GM10248 (cell line): ENCODE measurements around the gene DHRS4.

ENCODE experiments used
- CTCF ChIA-PET: fragments of 300-600 bp; sonication (Branson Sonifier 250); formaldehyde crosslinking; extraction: SDS; loops from one replicate; lab custom pipeline; 2021; ENCODE audit warnings: antibody characterized with exemption; lab: Yijun Ruan, JAX
- POLR2A ChIA-PET: fragments of 350-650 bp; sonication (Branson Sonifier 250); formaldehyde crosslinking; extraction: SDS; loops from one replicate; lab custom pipeline; 2020; ENCODE audit warnings: antibody characterized with exemption; lab: Yijun Ruan, JAX
- DNase-seq: peaks from one replicate; pipeline ENCODE4 v3.0.0; 2012; ENCODE audit errors: extremely low spot score
- TF ChIP-seq, protein P1 (sequence below): IDR thresholded peaks from 2 replicates; pipeline ENCODE4 v1.5.1; 2012; ENCODE audit warnings: mild to moderate bottlenecking, low read depth; ENCODE audit errors: extremely low read depth, missing control alignments, control extremely low read depth

The DHRS4 gene

DNA sequence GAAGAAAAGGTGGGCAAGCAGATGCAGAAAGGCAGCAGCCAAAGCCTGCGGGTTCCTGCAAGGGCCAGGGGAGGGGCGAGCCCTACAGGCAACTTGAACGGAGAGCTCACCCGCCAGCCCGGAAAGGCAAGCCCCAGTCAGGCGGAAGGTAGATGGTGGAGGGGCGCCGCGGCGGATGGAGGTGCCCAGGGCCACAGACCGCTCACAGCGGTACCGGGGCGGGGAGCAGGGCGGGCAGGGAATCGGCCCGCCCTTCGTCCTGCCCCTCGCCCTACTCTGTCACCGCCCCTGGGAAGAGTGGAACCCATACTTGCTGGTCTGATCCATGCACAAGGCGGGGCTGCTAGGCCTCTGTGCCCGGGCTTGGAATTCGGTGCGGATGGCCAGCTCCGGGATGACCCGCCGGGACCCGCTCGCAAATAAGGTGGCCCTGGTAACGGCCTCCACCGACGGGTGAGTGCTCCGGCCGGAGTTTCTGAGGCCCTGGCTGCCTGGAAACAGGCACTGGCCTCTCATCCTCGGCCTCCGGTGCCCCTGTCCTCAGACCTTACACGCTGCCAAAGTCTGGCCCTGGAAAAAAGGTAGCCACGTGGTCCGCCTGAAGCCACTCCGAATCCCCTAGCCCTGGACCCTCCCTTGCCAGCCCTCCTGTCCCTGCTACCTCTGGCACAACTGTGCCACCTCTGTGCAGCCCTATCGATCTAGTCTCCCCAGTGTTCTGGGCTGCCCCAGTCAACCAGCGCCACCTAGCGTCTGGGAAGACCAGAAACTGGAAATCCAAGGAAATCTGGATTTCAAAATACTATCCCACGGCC is at the start of gene DHRS4:
TSS of gene DHRS4 (plus strand) at position 307 of the 815 bp plus-strand sequence. CDS start at position 326, 19 bp downstream.
- TF ChIP-seq, protein P1, sequence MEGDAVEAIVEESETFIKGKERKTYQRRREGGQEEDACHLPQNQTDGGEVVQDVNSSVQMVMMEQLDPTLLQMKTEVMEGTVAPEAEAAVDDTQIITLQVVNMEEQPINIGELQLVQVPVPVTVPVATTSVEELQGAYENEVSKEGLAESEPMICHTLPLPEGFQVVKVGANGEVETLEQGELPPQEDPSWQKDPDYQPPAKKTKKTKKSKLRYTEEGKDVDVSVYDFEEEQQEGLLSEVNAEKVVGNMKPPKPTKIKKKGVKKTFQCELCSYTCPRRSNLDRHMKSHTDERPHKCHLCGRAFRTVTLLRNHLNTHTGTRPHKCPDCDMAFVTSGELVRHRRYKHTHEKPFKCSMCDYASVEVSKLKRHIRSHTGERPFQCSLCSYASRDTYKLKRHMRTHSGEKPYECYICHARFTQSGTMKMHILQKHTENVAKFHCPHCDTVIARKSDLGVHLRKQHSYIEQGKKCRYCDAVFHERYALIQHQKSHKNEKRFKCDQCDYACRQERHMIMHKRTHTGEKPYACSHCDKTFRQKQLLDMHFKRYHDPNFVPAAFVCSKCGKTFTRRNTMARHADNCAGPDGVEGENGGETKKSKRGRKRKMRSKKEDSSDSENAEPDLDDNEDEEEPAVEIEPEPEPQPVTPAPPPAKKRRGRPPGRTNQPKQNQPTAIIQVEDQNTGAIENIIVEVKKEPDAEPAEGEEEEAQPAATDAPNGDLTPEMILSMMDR, result peak; percentile 91
- CTCF ChIA-PET, result interaction anchor here (0.7 to 4.3 kb wide), 13 partner anchors 12 to 392 kb away, joined by 3 to 28 read pairs (median 5); partner anchors contain the start of genes DCAF11 and NRL
- DNase-seq, result peak; percentile 86
- POLR2A ChIA-PET, result no interaction called here

DNA sequence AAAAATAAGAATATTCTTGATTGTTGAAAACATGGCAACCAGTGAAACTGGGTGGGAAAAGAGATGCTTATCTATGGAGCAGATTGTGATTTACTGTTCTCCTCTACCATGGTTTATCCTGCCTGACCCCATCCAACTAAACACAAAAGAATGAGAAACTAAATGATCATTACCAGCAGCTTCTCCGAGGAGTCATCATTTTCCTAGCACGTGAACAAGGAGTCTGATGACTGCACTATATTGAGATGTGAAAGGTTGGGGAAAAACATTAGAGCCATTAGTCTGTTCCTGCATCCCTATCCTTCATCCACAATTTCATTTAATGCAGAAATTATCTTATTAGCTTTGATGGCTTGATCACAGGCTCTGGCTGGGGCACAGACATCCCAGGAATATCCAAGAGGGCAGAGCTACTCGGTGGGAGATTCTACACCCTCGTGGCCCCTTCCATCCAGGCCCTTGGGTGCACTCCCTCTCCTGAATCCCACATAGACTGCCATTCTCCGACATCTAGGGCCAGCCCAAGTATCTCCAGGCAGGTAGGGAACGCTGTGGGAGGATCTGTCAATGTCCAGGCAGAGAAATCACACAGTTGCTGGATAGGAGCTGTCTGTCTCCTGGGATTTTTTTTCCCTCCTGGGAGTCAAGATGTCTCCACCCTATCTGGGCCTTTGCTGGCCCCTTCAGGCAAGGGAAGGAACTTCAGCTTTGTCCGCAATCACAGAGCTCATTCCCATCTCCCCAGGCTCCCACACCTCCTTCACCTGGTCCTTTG is 43.3 kb upstream of the DHRS4 start:
- DNase-seq, result peak; percentile 50
- POLR2A ChIA-PET, result no interaction called here
- TF ChIP-seq, protein P1, result peak; percentile 72
- CTCF ChIA-PET, result interaction anchor here (0.6 to 5.6 kb wide), 65 partner anchors 8 to 689 kb away, joined by 3 to 84 read pairs (median 4); partner anchors contain the start of genes DHRS2, DHRS4 and PCK2

DNA sequence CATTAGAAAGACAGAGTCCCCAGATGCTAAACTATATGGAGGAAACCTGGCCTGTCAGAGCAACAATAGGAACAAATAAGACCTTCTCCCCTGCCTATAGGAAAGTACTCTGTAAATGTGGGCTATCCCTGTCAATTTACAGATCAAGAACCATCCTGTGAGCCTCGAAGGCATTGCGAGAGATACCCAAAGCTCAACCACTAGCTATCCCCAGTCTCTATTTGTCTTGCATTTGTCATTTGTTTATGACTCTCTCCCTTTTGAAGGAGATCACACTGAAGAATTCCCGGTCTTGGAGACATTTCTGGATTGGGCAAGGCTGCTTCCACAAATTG is 42.7 kb upstream of the DHRS4 start:
- TF ChIP-seq, protein P1, result no peak
- POLR2A ChIA-PET, result no interaction called here

DNA sequence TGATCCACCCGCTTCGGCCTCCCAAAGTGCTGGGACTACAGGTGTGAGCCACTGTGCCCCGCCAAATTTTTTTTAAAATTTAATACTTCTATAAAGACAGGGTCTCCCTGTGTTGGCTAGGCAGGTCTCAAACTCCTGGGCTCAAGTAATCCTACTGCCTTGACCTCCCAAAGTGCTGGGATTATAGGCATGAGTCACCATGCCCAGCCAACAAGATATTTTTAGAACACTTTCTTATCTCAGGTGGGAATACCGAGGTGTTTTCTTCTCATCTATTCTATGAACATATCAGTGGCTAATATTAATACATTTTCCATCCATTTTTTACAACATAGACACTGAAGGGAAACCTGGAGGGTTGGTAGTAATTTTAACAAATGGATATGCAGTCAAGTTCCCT is 38.0 kb upstream of the DHRS4 start:
- DNase-seq, result no peak
- CTCF ChIA-PET, result interaction anchor here (1.2 to 3.3 kb wide), 4 partner anchors 13 to 313 kb away, joined by 3 to 11 read pairs (median 4); no protein-coding TSS in a partner anchor
- POLR2A ChIA-PET, result no interaction called here
- TF ChIP-seq, protein P1, result no peak

More for the DNA sequence above, 42.7 kb upstream of the DHRS4 start:
- CTCF ChIA-PET, result interaction anchor here (0.6 to 5.6 kb wide), 64 partner anchors 8 to 689 kb away, joined by 3 to 84 read pairs (median 4); partner anchors contain the start of genes DHRS2, DHRS4 and PCK2
- no peak for DNase-seq

DNA sequence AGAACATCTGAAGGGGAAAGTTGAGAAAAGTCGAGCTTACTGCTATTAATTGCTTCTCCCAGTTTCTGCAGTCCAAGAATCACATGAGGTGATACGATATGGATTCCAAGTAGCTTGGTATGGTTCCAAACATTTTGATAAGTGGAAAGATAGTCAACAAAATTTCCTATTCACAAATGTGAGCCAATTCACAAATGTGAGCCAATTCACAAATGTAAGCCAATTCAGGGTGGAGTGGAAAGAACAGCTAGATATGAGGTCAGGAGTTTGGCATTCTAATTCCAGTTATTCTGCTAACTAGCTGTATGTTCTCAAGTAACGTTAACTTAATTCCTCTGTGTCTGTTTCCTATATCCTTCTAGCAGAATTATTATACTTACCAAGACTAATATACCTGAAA is 37.6 kb upstream of the DHRS4 start:
- ChIA-PET CTCF (interaction anchor here (1.2 to 3.3 kb wide), 4 partner anchors 13 to 313 kb away, joined by 3 to 11 read pairs (median 4); no protein-coding TSS in a partner anchor), POLR2A (no interaction called here)
- TF ChIP-seq, protein P1, result no peak
- no peak for DNase-seq

DNA sequence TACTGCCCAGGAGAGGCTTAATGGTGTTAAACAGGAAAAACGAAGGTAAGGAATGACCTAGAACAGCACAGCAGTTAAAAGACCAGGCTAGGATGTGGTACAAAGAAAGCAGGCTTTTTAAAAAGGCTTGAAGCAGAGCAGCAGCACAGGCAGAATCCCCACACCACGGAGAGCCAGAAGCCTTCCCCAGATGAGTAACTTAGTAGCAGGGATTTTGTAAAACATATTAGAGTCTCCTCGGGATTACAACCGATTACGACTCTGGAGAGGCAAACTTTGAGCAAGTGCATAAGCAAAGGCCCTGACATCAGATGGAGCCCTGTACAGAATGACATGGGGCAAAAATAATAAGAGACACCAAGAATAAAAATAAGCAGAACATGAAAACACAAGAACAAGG is 37.1 kb upstream of the DHRS4 start:
- POLR2A ChIA-PET, result no interaction called here
- CTCF ChIA-PET, result interaction anchor here (1.2 to 3.3 kb wide), 5 partner anchors 8 to 314 kb away, joined by 3 to 11 read pairs (median 5); no protein-coding TSS in a partner anchor
- DNase-seq, result no peak
- TF ChIP-seq, protein P1, result no peak
